OCI-LY3 (cell line): ENCODE data around the gene FPGS.
"Not testable (repeated sequence)": the region's sequence is repeated elsewhere in the genome, so short reads cannot be mapped to it uniquely, and the experiment has no call there.

Experiments used
- H2AFZ ChIP-seq: fragments of 200-600, 300-600 bp; shearing (Covaris generic); 2 replicates; pipeline ENCODE4 v1.6.0; 2014; ENCODE audit warnings: antibody characterized with exemption, low read depth, low read length
- H3K27ac ChIP-seq: fragments of 200-600, 300-600 bp; sonication (generic); 2 replicates; pipeline ENCODE4 v1.5.1; 2014; ENCODE audit warnings: mild to moderate bottlenecking, low read length, moderate library complexity, mixed read lengths
- H3K27me3 ChIP-seq: fragments of 200-600, 300-600 bp; sonication (generic); 2 replicates; pipeline ENCODE4 v1.6.1; 2014; ENCODE audit warnings: low read depth, low read length, mixed read lengths
- H3K36me3 ChIP-seq: fragments of 200-600, 300-600 bp; sonication (generic); replicated peaks from 2 replicates; pipeline ENCODE3; 2014; ENCODE audit warnings: low read depth, low read length, mixed read lengths
- H3K4me1 ChIP-seq: fragments of 300-600, 200-600 bp; sonication (generic); 2 replicates; pipeline ENCODE4 v1.6.1; 2014; ENCODE audit warnings: low read length, mixed read lengths
- H3K4me2 ChIP-seq: fragments of 200-600, 300-600 bp; sonication (generic); 2 replicates; pipeline ENCODE4 v1.6.1; 2014; ENCODE audit warnings: low read length, mixed read lengths
- H3K4me3 ChIP-seq: fragments of 300-600, 200-600 bp; sonication (generic); 2 replicates; pipeline ENCODE4 v1.5.1; 2014; ENCODE audit warnings: antibody characterized with exemption, mild to moderate bottlenecking, low read length, moderate library complexity
- H3K79me2 ChIP-seq: fragments of 300-600, 200-600 bp; shearing (Covaris generic); 2 replicates; pipeline ENCODE4 v1.6.1; 2014; ENCODE audit warnings: mild to moderate bottlenecking, low read length, mixed read lengths
- H3K9ac ChIP-seq: fragments of 300-600, 200-600 bp; shearing (Covaris generic); 2 replicates; pipeline ENCODE4 v1.6.0; 2014; ENCODE audit warnings: mild to moderate bottlenecking, low read length, moderate library complexity
- H3K9me3 ChIP-seq: fragments of 200-600, 300-600 bp; shearing (Covaris generic); 2 replicates; pipeline ENCODE4 v1.6.1; 2014; ENCODE audit warnings: low read length, mixed read lengths; ENCODE audit not compliant: insufficient read depth
- H4K20me1 ChIP-seq: fragments of 200-600, 300-600 bp; sonication (generic); 2 replicates; pipeline ENCODE4 v1.6.1; 2016; ENCODE audit warnings: low read length, mixed read lengths; ENCODE audit not compliant: insufficient read depth
- CTCF ChIP-seq: fragments of 200-600, 300-600 bp; sonication (generic); IDR thresholded peaks from 2 replicates; pipeline ENCODE4 v1.5.1; 2014; ENCODE audit warnings: antibody characterized with exemption, low read length, low read depth
- EZH2phosphoT487 ChIP-seq: fragments of 200-600 bp; shearing (Covaris generic); IDR thresholded peaks from 2 replicates; pipeline ENCODE4 v1.6.1; 2018; ENCODE audit warnings: antibody characterized with exemption, mixed run types, low read depth

Gene FPGS

GRCh38 chr9:127755061-127756060, 47.3 kb upstream of the FPGS start:
- Histone ChIP-seq H3K9ac (no peak overlapping the region), H3K4me2 (no peak overlapping the region), H3K4me1 (no peaks in the 10 kb centered on the region), H4K20me1 (peaks cover 45% of the 10 kb centered on the region), H3K79me2 (no peaks in the 10 kb centered on the region), H3K4me3 (no peak overlapping the region), H3K36me3 (peaks cover 21% of the 10 kb centered on the region), H3K27ac (no peak overlapping the region), H3K9me3 (no peaks in the 10 kb centered on the region), H2AFZ (no peak overlapping the region), H3K27me3 (no peaks in the 10 kb centered on the region)
- TF ChIP-seq EZH2phosphoT487 (no peak), CTCF (no peak)

GRCh38 chr9:127756233-127756632, 46.4 kb upstream of the FPGS start:
- no peaks in the 10 kb centered on the region for H3K4me1 ChIP-seq
- H3K27ac ChIP-seq = no peak overlapping the region
- no peak overlapping the region for H2AFZ ChIP-seq
- no peaks in the 10 kb centered on the region for H3K9me3 ChIP-seq
- no peaks in the 10 kb centered on the region for H3K79me2 ChIP-seq
- H4K20me1 ChIP-seq = peaks cover 36% of the 10 kb centered on the region
- H3K9ac ChIP-seq = no peak overlapping the region
- no peaks in the 10 kb centered on the region for H3K27me3 ChIP-seq
- no peak overlapping the region for H3K4me2 ChIP-seq
- H3K36me3 ChIP-seq = peaks cover 14% of the 10 kb centered on the region
- no peak for TF ChIP-seq EZH2phosphoT487
- TF ChIP-seq CTCF = no peak
- no peak overlapping the region for H3K4me3 ChIP-seq

- H3K36me3 ChIP-seq = peaks cover 12% of the 10 kb centered on the region
- not testable (repeated sequence) for H3K79me2 ChIP-seq, H3K4me2 ChIP-seq
These were observed 45.9 kb upstream of the FPGS start for GRCh38 chr9:127756776-127757175.

GRCh38 chr9:127758843-127759242, 43.8 kb upstream of the FPGS start:
- H3K36me3 ChIP-seq = peaks cover 15% of the 10 kb centered on the region
- no peak overlapping the region for H3K4me3 ChIP-seq
- H3K9ac ChIP-seq = no peak overlapping the region
- H3K27me3 ChIP-seq = no peaks in the 10 kb centered on the region
- H2AFZ ChIP-seq = no peak overlapping the region
- H3K9me3 ChIP-seq = no peaks in the 10 kb centered on the region
- no peaks in the 10 kb centered on the region for H3K79me2 ChIP-seq
- H3K4me2 ChIP-seq = no peak overlapping the region
- H3K4me1 ChIP-seq = no peaks in the 10 kb centered on the region
- no peak for TF ChIP-seq EZH2phosphoT487
- TF ChIP-seq CTCF = no peak
- no peak overlapping the region for H3K27ac ChIP-seq
- H4K20me1 ChIP-seq = peaks cover 32% of the 10 kb centered on the region

More at GRCh38 chr9:127756776-127757175, 45.9 kb upstream of the FPGS start:
- not testable (repeated sequence) for H3K27me3 ChIP-seq, H3K27ac ChIP-seq, H3K9ac ChIP-seq, H3K4me1 ChIP-seq, H3K4me3 ChIP-seq, H2AFZ ChIP-seq, H3K9me3 ChIP-seq
- peaks cover 30% of the 10 kb centered on the region for H4K20me1 ChIP-seq
